HL-60 (cell line): Measurements from ENCODE around the gene NFIA.

Source experiments
- DNase-seq, 2 experiments: peaks; one replicate each; pipeline ENCODE4 v3.0.0-alpha.2; 2010 to 2020; ENCODE audit warnings: low read depth in 1 of 2, low spot score in 1 of 2
- H3K27ac ChIP-seq: fragments of 250-450 bp; sonication (Bioruptor Pico); replicated peaks from 2 replicates; pipeline ENCODE4 v1.5.1; 2020; ENCODE audit warnings: mild to moderate bottlenecking, moderate library complexity
- H3K27me3 ChIP-seq: fragments of 250-450 bp; sonication (Bioruptor Pico); 2 replicates; pipeline ENCODE4 v1.5.1; 2021; ENCODE audit warnings: mild to moderate bottlenecking, moderate library complexity; ENCODE audit not compliant: insufficient read depth, poor library complexity, severe bottlenecking
- H3K4me3 ChIP-seq: replicated peaks from 2 replicates; pipeline ENCODE4 v1.5.1; 2011; ENCODE audit warnings: mild to moderate bottlenecking, control low read depth, low read length; ENCODE audit not compliant: insufficient read depth
- CTCF ChIP-seq: IDR thresholded peaks from one replicate; pipeline ENCODE4 v1.5.1; 2011; ENCODE audit warnings: low read length, control low read depth, inconsistent platforms; ENCODE audit not compliant: insufficient read depth
- GABPA ChIP-seq: IDR thresholded peaks from 2 replicates; pipeline ENCODE4 v1.6.1; 2012; ENCODE audit warnings: low read depth
- POLR2AphosphoS5 ChIP-seq: IDR thresholded peaks from 2 replicates; pipeline ENCODE4 v1.6.1; 2012; ENCODE audit warnings: low read depth
- SPI1 ChIP-seq: IDR thresholded peaks from 2 replicates; pipeline ENCODE4 v1.6.1; 2012; ENCODE audit warnings: low read depth, mild to moderate bottlenecking, borderline replicate concordance
- TF ChIP-seq, protein P1 (sequence below): IDR thresholded peaks from 2 replicates; pipeline ENCODE4 v1.6.1; 2012; ENCODE audit warnings: low read depth; ENCODE audit not compliant: insufficient replicate concordance

NFIA gene

DNA sequence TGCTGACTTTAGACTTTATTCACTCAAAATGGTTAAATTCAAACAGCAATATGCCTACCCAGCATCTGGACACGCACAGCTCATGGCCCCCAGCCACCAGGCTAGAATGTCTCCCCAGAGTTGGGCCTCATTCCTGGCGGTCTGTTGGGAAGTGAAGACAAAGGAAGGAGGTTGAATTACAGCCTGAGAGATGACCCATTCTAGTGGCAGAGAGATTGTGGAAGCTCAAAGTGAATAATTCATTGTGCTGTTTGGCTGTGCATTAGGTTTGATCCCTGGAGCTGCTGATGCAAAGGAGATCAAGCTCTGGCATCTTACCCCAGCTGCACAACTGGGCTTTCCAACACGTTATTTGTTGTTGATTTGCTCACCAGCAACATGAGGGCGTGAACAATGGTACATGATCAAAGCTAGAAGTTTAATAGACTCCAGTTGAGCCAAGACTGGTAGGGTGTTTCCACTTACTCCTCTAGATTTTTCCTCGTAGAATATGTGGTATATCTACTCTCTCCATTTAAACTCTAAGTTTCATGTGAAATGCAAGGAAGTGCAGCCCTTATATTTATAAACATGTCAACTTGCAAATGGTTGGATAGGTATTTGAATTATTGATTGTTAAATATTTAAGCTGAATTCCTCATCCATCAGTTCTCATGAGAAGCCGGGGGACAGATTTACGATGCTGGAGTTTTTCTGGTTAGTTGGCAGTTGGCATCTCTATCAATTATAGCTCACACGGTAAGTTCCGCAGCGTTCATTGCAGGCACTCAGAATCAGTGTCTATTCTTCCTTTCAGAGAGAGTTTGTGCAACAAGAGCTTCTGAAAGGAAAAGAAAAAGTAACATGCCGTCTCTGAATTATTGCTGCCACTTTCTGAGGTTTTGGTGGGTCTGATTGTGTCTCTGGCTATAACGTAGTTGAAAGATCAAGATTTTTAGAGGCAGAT, 419.9 kb downstream of the NFIA start:
- Histone ChIP-seq H3K4me3 (no peak overlapping the region), H3K27ac (no peak overlapping the region), H3K27me3 (no peaks in the 10 kb centered on the region)
- no peak for TF ChIP-seq CTCF
- TF ChIP-seq GABPA = no peak
- no peak for TF ChIP-seq POLR2AphosphoS5
- TF ChIP-seq SPI1 = no peak
- TF ChIP-seq, protein P1, sequence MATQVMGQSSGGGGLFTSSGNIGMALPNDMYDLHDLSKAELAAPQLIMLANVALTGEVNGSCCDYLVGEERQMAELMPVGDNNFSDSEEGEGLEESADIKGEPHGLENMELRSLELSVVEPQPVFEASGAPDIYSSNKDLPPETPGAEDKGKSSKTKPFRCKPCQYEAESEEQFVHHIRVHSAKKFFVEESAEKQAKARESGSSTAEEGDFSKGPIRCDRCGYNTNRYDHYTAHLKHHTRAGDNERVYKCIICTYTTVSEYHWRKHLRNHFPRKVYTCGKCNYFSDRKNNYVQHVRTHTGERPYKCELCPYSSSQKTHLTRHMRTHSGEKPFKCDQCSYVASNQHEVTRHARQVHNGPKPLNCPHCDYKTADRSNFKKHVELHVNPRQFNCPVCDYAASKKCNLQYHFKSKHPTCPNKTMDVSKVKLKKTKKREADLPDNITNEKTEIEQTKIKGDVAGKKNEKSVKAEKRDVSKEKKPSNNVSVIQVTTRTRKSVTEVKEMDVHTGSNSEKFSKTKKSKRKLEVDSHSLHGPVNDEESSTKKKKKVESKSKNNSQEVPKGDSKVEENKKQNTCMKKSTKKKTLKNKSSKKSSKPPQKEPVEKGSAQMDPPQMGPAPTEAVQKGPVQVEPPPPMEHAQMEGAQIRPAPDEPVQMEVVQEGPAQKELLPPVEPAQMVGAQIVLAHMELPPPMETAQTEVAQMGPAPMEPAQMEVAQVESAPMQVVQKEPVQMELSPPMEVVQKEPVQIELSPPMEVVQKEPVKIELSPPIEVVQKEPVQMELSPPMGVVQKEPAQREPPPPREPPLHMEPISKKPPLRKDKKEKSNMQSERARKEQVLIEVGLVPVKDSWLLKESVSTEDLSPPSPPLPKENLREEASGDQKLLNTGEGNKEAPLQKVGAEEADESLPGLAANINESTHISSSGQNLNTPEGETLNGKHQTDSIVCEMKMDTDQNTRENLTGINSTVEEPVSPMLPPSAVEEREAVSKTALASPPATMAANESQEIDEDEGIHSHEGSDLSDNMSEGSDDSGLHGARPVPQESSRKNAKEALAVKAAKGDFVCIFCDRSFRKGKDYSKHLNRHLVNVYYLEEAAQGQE = no peak
- DNase-seq = no peak

- TF ChIP-seq CTCF (no peak), SPI1 (no peak), POLR2AphosphoS5 (no peak), GABPA (no peak)
- TF ChIP-seq, protein P1 = no peak
- no peak overlapping the region for H3K27ac ChIP-seq
- no peak overlapping the region for H3K4me3 ChIP-seq
- no peaks in the 10 kb centered on the region for H3K27me3 ChIP-seq
- DNase-seq = no peak
These were observed 421.9 kb downstream of the NFIA start for GRCh38 chr1:61504305-61504704.

- DNase-seq = no peak
- no peak overlapping the region for H3K27ac ChIP-seq
- TF ChIP-seq CTCF (no peak), GABPA (no peak), SPI1 (no peak), POLR2AphosphoS5 (no peak)
- TF ChIP-seq, protein P1 = no peak
- H3K4me3 ChIP-seq = no peak overlapping the region
- H3K27me3 ChIP-seq = no peaks in the 10 kb centered on the region
These were observed 422.6 kb downstream of the NFIA start for GRCh38 chr1:61504852-61505390.
